ENCODE results near the gene SVIL.
"Not testable (repeated sequence)": the region's sequence is repeated elsewhere in the genome, so short reads cannot be mapped to it uniquely, and the experiment has no call there.

GRCh38 chr10:29566209-29566608 lies 68.6 kb downstream of the SVIL start:
- not testable (repeated sequence) for TF ChIP-seq CTCF (IDR thresholded peaks at IDR 0.05; ENCODE audit: low read length); EZH2 (optimal IDR thresholded peaks at IDR 0.05; ENCODE audit: low read depth, low read length)

Data from MM.1S (cell line).